ENCODE results near the gene ATP2A3. TPM values are rescaled to one million over a fixed set of nuclear protein-coding genes. Genes with fewer than 3 reads are reported as not detected.

The ATP2A3 gene
- total RNA-seq, 4 donors from 2014 or later: 142 to 300 (median 208) TPM

GRCh38 chr17:3974980-3975379, 10.7 kb upstream of the ATP2A3 start:
- no peak for DNase-seq
- 92 to 98% methylated on average over 5 to 9 of the region's 9 CpGs for WGBS, 2 donors (ENCODE audit: low coverage in 1 of 2)
- in situ Hi-C loops (cut with MboI; ENCODE audit: low pct_ligation_motif_present in 1 of 4, low pct_unique_long_range_greater_than_20kb in 1 of 4, low sequenced_read_pairs in 3 of 4): no loop called here
- Histone ChIP-seq H3K4me3 (no peak overlapping the region), H3K36me3 (no peaks in the 10 kb centered on the region), H3K27me3 (no peaks in the 10 kb centered on the region), H3K27ac (no peak overlapping the region), H3K4me1 (peaks cover 10 to 32% (median 31%) of the 10 kb centered on the region in 4 donors), H3K9me3 (no peaks in the 10 kb centered on the region)
- intact Hi-C loops (cut with DNase I; ENCODE audit: low total_unique reads): no loop called here
- TF ChIP-seq EP300 (IDR thresholded peaks at IDR 0.05; ENCODE audit: low read depth) (no peak), POLR2A (IDR thresholded peaks at IDR 0.05) (no peak), CTCF (IDR thresholded peaks at IDR 0.05) (no peak), POLR2AphosphoS5 (IDR thresholded peaks at IDR 0.05) (no peak)

GRCh38 chr17:3974138-3974687, 10.0 kb upstream of the ATP2A3 start:
- Histone ChIP-seq H3K27ac (no peak overlapping the region), H3K36me3 (no peaks in the 10 kb centered on the region), H3K9me3 (no peaks in the 10 kb centered on the region), H3K4me3 (no peak overlapping the region), H3K27me3 (no peaks in the 10 kb centered on the region), H3K4me1 (peaks cover 10 to 31% (median 31%) of the 10 kb centered on the region in 4 donors)
- in situ Hi-C loops (cut with MboI; ENCODE audit: low pct_ligation_motif_present in 1 of 4, low pct_unique_long_range_greater_than_20kb in 1 of 4, low sequenced_read_pairs in 3 of 4) (no loop called here), intact Hi-C loops (cut with DNase I; ENCODE audit: low total_unique reads) (no loop called here)
- DNase-seq: no peak
- WGBS, 2 donors (ENCODE audit: low coverage in 1 of 2): 50 to 81% methylated on average over 2 to 13 of the region's 15 CpGs
- TF ChIP-seq EP300 (IDR thresholded peaks at IDR 0.05; ENCODE audit: low read depth) (no peak), POLR2A (IDR thresholded peaks at IDR 0.05) (no peak), CTCF (IDR thresholded peaks at IDR 0.05) (no peak), POLR2AphosphoS5 (IDR thresholded peaks at IDR 0.05) (no peak)

- intact Hi-C loops (cut with DNase I; ENCODE audit: low total_unique reads): no loop called here
- in situ Hi-C loops (cut with MboI; ENCODE audit: low pct_ligation_motif_present in 1 of 4, low pct_unique_long_range_greater_than_20kb in 1 of 4, low sequenced_read_pairs in 3 of 4): no loop called here
- H3K27ac ChIP-seq: no peak overlapping the region
- H3K4me1 ChIP-seq: peaks cover 10 to 27% (median 25%) of the 10 kb centered on the region in 4 donors
- TF ChIP-seq CTCF (IDR thresholded peaks at IDR 0.05): no peak
- TF ChIP-seq EP300 (IDR thresholded peaks at IDR 0.05; ENCODE audit: low read depth): no peak
- TF ChIP-seq POLR2AphosphoS5 (IDR thresholded peaks at IDR 0.05): no peak
- TF ChIP-seq POLR2A (IDR thresholded peaks at IDR 0.05): no peak
- no peak overlapping the region for H3K4me3 ChIP-seq
- H3K9me3 ChIP-seq: no peaks in the 10 kb centered on the region
- H3K36me3 ChIP-seq: no peaks in the 10 kb centered on the region
- no peaks in the 10 kb centered on the region for H3K27me3 ChIP-seq
- 89% methylated on average over 10 of the region's 10 CpGs; no CpG with 5 or more reads in 1 of the 2 donors for WGBS, 2 donors (ENCODE audit: low coverage in 1 of 2)
- no peak for DNase-seq
Observed at GRCh38 chr17:3973495-3974137, 9.4 kb upstream of the ATP2A3 start.

- DNase-seq: no peak
- WGBS, 2 donors (ENCODE audit: low coverage in 1 of 2): 50 to 60% methylated on average over 2 to 5 of the region's 5 CpGs
- Histone ChIP-seq H3K27ac (no peak overlapping the region), H3K27me3 (no peaks in the 10 kb centered on the region), H3K4me1 (peaks cover 10 to 24% (median 22%) of the 10 kb centered on the region in 4 donors), H3K4me3 (no peak overlapping the region), H3K36me3 (no peaks in the 10 kb centered on the region), H3K9me3 (no peaks in the 10 kb centered on the region)
- in situ Hi-C loops (cut with MboI; ENCODE audit: low pct_ligation_motif_present in 1 of 4, low pct_unique_long_range_greater_than_20kb in 1 of 4, low sequenced_read_pairs in 3 of 4): no loop called here
- intact Hi-C loops (cut with DNase I; ENCODE audit: low total_unique reads): no loop called here
- no peak for TF ChIP-seq POLR2AphosphoS5 (IDR thresholded peaks at IDR 0.05)
- TF ChIP-seq CTCF (IDR thresholded peaks at IDR 0.05): no peak
- no peak for TF ChIP-seq POLR2A (IDR thresholded peaks at IDR 0.05)
Observed at GRCh38 chr17:3972931-3973330, 8.7 kb upstream of the ATP2A3 start.

Measured in transverse colon (tissue), 4 donors.